Activated CD8-positive, alpha-beta memory T cell treated with anti-CD3 and anti-CD28 coated beads for 36 hours (primary cell): Measurements from ENCODE around the gene ADAMTS3. TPM values are rescaled to one million over a fixed set of nuclear protein-coding genes. Genes with fewer than 3 reads are reported as not detected.

Experiments
- CTCF ChIA-PET: fragments of 350-600 bp; sonication (Branson Sonifier 250); formaldehyde crosslinking; loops from one replicate; lab custom pipeline; 2021; ENCODE audit warnings: antibody characterized with exemption; lab: Charles Lee
- POLR2A ChIA-PET: fragments of 350-600 bp; sonication (Branson Sonifier 250); formaldehyde crosslinking; loops from one replicate; lab custom pipeline; 2021; ENCODE audit warnings: antibody characterized with exemption; lab: Charles Lee
- total RNA-seq, 2 experiments: library from RNA; stranded (reverse); gene quantifications; one replicate each; pipeline ENCODE4 v1.2.3, GENCODE V29; 2021

The ADAMTS3 gene
- total RNA-seq = under 1 TPM in 1 of 2 experiments, not detected in 1; 0.02 TPM

- CTCF ChIA-PET = no interaction called here
- POLR2A ChIA-PET = no interaction called here
Measured at GRCh38 chr4:72568959-72569718, at the start of gene ADAMTS3. Gene ADAMTS3, minus strand, starts transcription at chr4:72569221. Its CDS starts 459 bp downstream, at chr4:72568762.

GRCh38 chr4:72613959-72614358, 44.9 kb upstream of the ADAMTS3 start:
- CTCF ChIA-PET = no interaction called here
- POLR2A ChIA-PET = no interaction called here

- ChIA-PET CTCF (no interaction called here), POLR2A (no interaction called here)
Measured at GRCh38 chr4:72606751-72607150, 37.7 kb upstream of the ADAMTS3 start.

- CTCF ChIA-PET = no interaction called here
- POLR2A ChIA-PET = no interaction called here
Measured at GRCh38 chr4:72604324-72604723, 35.3 kb upstream of the ADAMTS3 start.

GRCh38 chr4:72602396-72603376, 33.7 kb upstream of the ADAMTS3 start:
- POLR2A ChIA-PET = no interaction called here
- CTCF ChIA-PET = no interaction called here

GRCh38 chr4:72591547-72592454, 22.8 kb upstream of the ADAMTS3 start:
- ChIA-PET CTCF (no interaction called here), POLR2A (no interaction called here)

GRCh38 chr4:72587334-72587733, 18.3 kb upstream of the ADAMTS3 start:
- CTCF ChIA-PET = no interaction called here
- POLR2A ChIA-PET = no interaction called here

GRCh38 chr4:72582853-72583252, 13.8 kb upstream of the ADAMTS3 start:
- CTCF ChIA-PET = no interaction called here
- POLR2A ChIA-PET = no interaction called here

- ChIA-PET CTCF (no interaction called here), POLR2A (no interaction called here)
Measured at GRCh38 chr4:72577211-72577610, 8.2 kb upstream of the ADAMTS3 start.

- POLR2A ChIA-PET = no interaction called here
- CTCF ChIA-PET = no interaction called here
Measured at GRCh38 chr4:72571337-72571736, 2.3 kb upstream of the ADAMTS3 start.

GRCh38 chr4:72569719-72570235, 756 bp upstream of the ADAMTS3 start:
- CTCF ChIA-PET = no interaction called here
- POLR2A ChIA-PET = no interaction called here

GRCh38 chr4:72567821-72568675, 973 bp downstream of the ADAMTS3 start:
- POLR2A ChIA-PET = no interaction called here
- CTCF ChIA-PET = no interaction called here

- ChIA-PET POLR2A (no interaction called here), CTCF (no interaction called here)
Measured at GRCh38 chr4:72567036-72567435, 2.0 kb downstream of the ADAMTS3 start.

- POLR2A ChIA-PET = no interaction called here
- CTCF ChIA-PET = no interaction called here
Measured at GRCh38 chr4:72566464-72566972, 2.5 kb downstream of the ADAMTS3 start.

- ChIA-PET CTCF (no interaction called here), POLR2A (no interaction called here)
Measured at GRCh38 chr4:72564789-72565188, 4.2 kb downstream of the ADAMTS3 start.

GRCh38 chr4:72564184-72564583, 4.8 kb downstream of the ADAMTS3 start:
- CTCF ChIA-PET = no interaction called here
- POLR2A ChIA-PET = no interaction called here

- POLR2A ChIA-PET = no interaction called here
- CTCF ChIA-PET = no interaction called here
Measured at GRCh38 chr4:72558655-72559054, 10.4 kb downstream of the ADAMTS3 start.

GRCh38 chr4:72557021-72557420, 12.0 kb downstream of the ADAMTS3 start:
- POLR2A ChIA-PET = no interaction called here
- CTCF ChIA-PET = no interaction called here
